KMS-11 (cell line): ENCODE measurements around the gene PPIA.
"Not testable (repeated sequence)": the region's sequence is repeated elsewhere in the genome, so short reads cannot be mapped to it uniquely, and the experiment has no call there.

Source experiments
- H2AFZ ChIP-seq: fragments of 200-600 bp; sonication (generic); 2 replicates; pipeline ENCODE4 v1.6.1; 2016; ENCODE audit warnings: antibody characterized with exemption, mixed run types, low read depth
- H3K27ac ChIP-seq: fragments of 200-600 bp; sonication (generic); 2 replicates; pipeline ENCODE4 v1.6.1; 2016; ENCODE audit warnings: mild to moderate bottlenecking, mixed run types
- H3K27me3 ChIP-seq: fragments of 200-600 bp; sonication (generic); 2 replicates; pipeline ENCODE4 v1.6.1; 2017; ENCODE audit warnings: mild to moderate bottlenecking, low read depth, mixed run types, moderate library complexity; ENCODE audit not compliant: insufficient read depth
- H3K36me3 ChIP-seq: fragments of 200-600 bp; sonication (generic); 2 replicates; pipeline ENCODE4 v1.6.1; 2017; ENCODE audit warnings: mild to moderate bottlenecking, mixed run types; ENCODE audit not compliant: insufficient read depth
- H3K4me1 ChIP-seq: fragments of 200-600 bp; sonication (generic); 2 replicates; pipeline ENCODE4 v1.6.1; 2016; ENCODE audit warnings: mild to moderate bottlenecking, low read depth, mixed run types; ENCODE audit not compliant: poor library complexity, severe bottlenecking
- H3K4me2 ChIP-seq: fragments of 200-600 bp; sonication (generic); 2 replicates; pipeline ENCODE4 v1.7.0; 2016; ENCODE audit warnings: mild to moderate bottlenecking, mixed run types
- H3K4me3 ChIP-seq: fragments of 200-600 bp; sonication (generic); IDR thresholded peaks from 2 replicates; pipeline ENCODE4 v1.6.1; 2017; ENCODE audit warnings: low read depth, low read length, mixed read lengths; ENCODE audit not compliant: insufficient read depth
- H3K79me2 ChIP-seq: fragments of 200-600 bp; sonication (generic); 2 replicates; pipeline ENCODE4 v1.6.1; 2016; ENCODE audit warnings: low read depth, mixed run types; ENCODE audit not compliant: insufficient read depth
- H3K9ac ChIP-seq: fragments of 200-600 bp; sonication (generic); 2 replicates; pipeline ENCODE4 v1.6.1; 2016; ENCODE audit warnings: mild to moderate bottlenecking, mixed run types
- H4K20me1 ChIP-seq: fragments of 200-600 bp; sonication (generic); 2 replicates; pipeline ENCODE4 v1.6.1; 2016; ENCODE audit warnings: mild to moderate bottlenecking, mixed run types; ENCODE audit not compliant: insufficient read depth
- CTCF ChIP-seq: fragments of 200-600 bp; sonication (generic); conservative IDR thresholded peaks from 2 replicates; pipeline ENCODE4 v1.6.1; 2017; ENCODE audit warnings: low read depth, mild to moderate bottlenecking, antibody characterized with exemption, low read length, moderate library complexity, mixed read lengths

Gene PPIA

GRCh38 chr7:44823255-44823781 lies 26.8 kb downstream of the PPIA start:
- H3K79me2 ChIP-seq = no peaks in the 10 kb centered on the region
- no peaks in the 10 kb centered on the region for H3K4me1 ChIP-seq
- no peak overlapping the region for H3K9ac ChIP-seq
- no peak overlapping the region for H2AFZ ChIP-seq
- H4K20me1 ChIP-seq = no peaks in the 10 kb centered on the region
- no peaks in the 10 kb centered on the region; the same call in 1 of the 2 replicates for H3K36me3 ChIP-seq
- no peak for TF ChIP-seq CTCF
- no peak overlapping the region for H3K27ac ChIP-seq
- no peaks in the 10 kb centered on the region for H3K27me3 ChIP-seq
- H3K4me2 ChIP-seq = no peak overlapping the region
- no peak overlapping the region for H3K4me3 ChIP-seq

- no peaks in the 10 kb centered on the region for H3K27me3 ChIP-seq
- no peaks in the 10 kb centered on the region for H3K4me1 ChIP-seq
- no peaks in the 10 kb centered on the region for H3K79me2 ChIP-seq
- H3K27ac ChIP-seq = no peak overlapping the region
- no peak overlapping the region for H3K4me3 ChIP-seq
- no peak for TF ChIP-seq CTCF
- H3K4me2 ChIP-seq = no peak overlapping the region
- H4K20me1 ChIP-seq = no peaks in the 10 kb centered on the region
- H3K36me3 ChIP-seq = peaks cover 2% of the 10 kb centered on the region; the same call in 1 of the 2 replicates
- H3K9ac ChIP-seq = no peak overlapping the region
- no peak overlapping the region for H2AFZ ChIP-seq
Observed at GRCh38 chr7:44824894-44825526, 28.5 kb downstream of the PPIA start.

GRCh38 chr7:44827567-44827966 lies 31.1 kb downstream of the PPIA start:
- H3K36me3 ChIP-seq = peaks cover 3% of the 10 kb centered on the region; the same call in 1 of the 2 replicates
- no peaks in the 10 kb centered on the region for H3K4me1 ChIP-seq
- TF ChIP-seq CTCF = no peak

GRCh38 chr7:44838751-44839150 lies 42.3 kb downstream of the PPIA start:
- Histone ChIP-seq H2AFZ (no peak overlapping the region), H3K4me3 (no peak overlapping the region), H3K79me2 (peaks cover 36% of the 10 kb centered on the region), H3K4me2 (no peak overlapping the region), H3K9ac (no peak overlapping the region), H4K20me1 (no peaks in the 10 kb centered on the region), H3K27ac (no peak overlapping the region), H3K4me1 (peaks cover 23% of the 10 kb centered on the region), H3K36me3 (peaks cover 5% of the 10 kb centered on the region; the same call in 1 of the 2 replicates), H3K27me3 (no peaks in the 10 kb centered on the region)
- no peak for TF ChIP-seq CTCF

More at GRCh38 chr7:44827567-44827966, 31.1 kb downstream of the PPIA start:
- Histone ChIP-seq H3K79me2 (no peaks in the 10 kb centered on the region), H3K9ac (no peak overlapping the region), H2AFZ (no peak overlapping the region), H3K27ac (no peak overlapping the region), H4K20me1 (no peaks in the 10 kb centered on the region), H3K4me2 (no peak overlapping the region), H3K4me3 (no peak overlapping the region), H3K27me3 (no peaks in the 10 kb centered on the region)

- not testable (repeated sequence) for H3K4me2 ChIP-seq, H3K27me3 ChIP-seq, H3K27ac ChIP-seq, H3K9ac ChIP-seq, H3K36me3 ChIP-seq, H2AFZ ChIP-seq, H3K4me3 ChIP-seq
- peaks cover 41% of the 10 kb centered on the region for H3K4me1 ChIP-seq
- peaks cover 72% of the 10 kb centered on the region for H3K79me2 ChIP-seq
- H4K20me1 ChIP-seq = peaks cover 29% of the 10 kb centered on the region
Observed at GRCh38 chr7:44842675-44843074, 46.2 kb downstream of the PPIA start.

- not testable (repeated sequence) for H3K4me3 ChIP-seq, H3K27me3 ChIP-seq, H2AFZ ChIP-seq, H3K9ac ChIP-seq, H3K27ac ChIP-seq, H3K4me2 ChIP-seq, H3K36me3 ChIP-seq
- H3K79me2 ChIP-seq = peaks cover 72% of the 10 kb centered on the region
- peaks cover 41% of the 10 kb centered on the region for H3K4me1 ChIP-seq
- H4K20me1 ChIP-seq = peaks cover 29% of the 10 kb centered on the region
Observed at GRCh38 chr7:44843440-44843839, 47.0 kb downstream of the PPIA start.
